KOPT-K1 (cell line): Measurements from ENCODE around the gene SPRING1.

Source experiments
- H3K27ac ChIP-seq: fragments of 200-600 bp; sonication (generic); 2 replicates; pipeline ENCODE4 v1.5.1; 2016; ENCODE audit warnings: antibody characterized with exemption, mild to moderate bottlenecking, low read depth, low read length; ENCODE audit not compliant: poor library complexity, severe bottlenecking
- H3K36me3 ChIP-seq: fragments of 200-600 bp; sonication (generic); 2 replicates; pipeline ENCODE4 v1.5.1; 2017; ENCODE audit warnings: antibody characterized with exemption, mild to moderate bottlenecking, low read length, moderate library complexity; ENCODE audit not compliant: insufficient read depth
- H3K9me3 ChIP-seq: fragments of 200-600 bp; sonication (generic); 2 replicates; pipeline ENCODE4 v1.5.1; 2017; ENCODE audit warnings: antibody characterized with exemption, low read length, mild to moderate bottlenecking; ENCODE audit not compliant: insufficient read depth, poor library complexity, severe bottlenecking

Gene SPRING1

DNA sequence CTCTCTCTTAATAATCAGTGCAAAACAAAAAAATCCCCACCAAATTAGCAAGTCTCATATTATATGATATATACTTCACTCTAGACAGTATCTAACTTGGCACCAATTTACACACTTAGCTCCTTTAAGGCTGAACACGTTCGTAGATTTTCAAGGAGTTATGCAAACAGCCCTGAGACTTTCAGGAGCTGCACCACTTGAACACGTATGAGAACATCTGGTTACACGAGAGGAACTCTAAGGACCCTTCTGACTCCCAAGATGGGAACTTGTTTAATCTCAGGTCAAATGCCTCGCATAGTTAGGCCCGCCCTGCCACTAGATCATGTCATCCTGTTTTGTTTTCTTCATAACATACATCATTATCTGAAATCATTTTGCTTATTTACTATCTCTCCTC is 10.0 kb downstream of the SPRING1 start:
- Histone ChIP-seq H3K9me3 (no peaks in the 10 kb centered on the region), H3K27ac (no peak overlapping the region), H3K36me3 (peaks cover 11% of the 10 kb centered on the region)

DNA sequence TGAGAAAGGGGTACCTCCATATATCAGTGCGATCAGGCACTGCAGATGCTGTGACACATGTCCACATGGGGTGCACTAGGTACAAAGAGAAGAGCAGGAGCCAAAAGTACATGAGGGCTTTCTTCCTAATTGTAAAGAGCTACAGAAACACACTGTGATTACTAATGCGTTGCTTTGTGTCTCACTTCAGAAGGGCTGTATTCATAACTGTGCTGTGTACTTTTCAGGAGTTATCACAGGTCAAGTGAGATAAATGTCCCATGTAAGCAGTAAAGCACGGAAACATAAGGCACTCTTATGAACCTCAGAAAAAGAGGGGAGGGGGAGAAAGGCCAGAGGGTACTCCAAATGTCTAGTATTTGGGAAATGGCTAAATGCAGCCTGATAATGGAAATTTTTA is 10.6 kb downstream of the SPRING1 start:
- H3K36me3 ChIP-seq, result peaks cover 11% of the 10 kb centered on the region
- no peak overlapping the region for H3K27ac ChIP-seq
- H3K9me3 ChIP-seq, result no peaks in the 10 kb centered on the region

DNA sequence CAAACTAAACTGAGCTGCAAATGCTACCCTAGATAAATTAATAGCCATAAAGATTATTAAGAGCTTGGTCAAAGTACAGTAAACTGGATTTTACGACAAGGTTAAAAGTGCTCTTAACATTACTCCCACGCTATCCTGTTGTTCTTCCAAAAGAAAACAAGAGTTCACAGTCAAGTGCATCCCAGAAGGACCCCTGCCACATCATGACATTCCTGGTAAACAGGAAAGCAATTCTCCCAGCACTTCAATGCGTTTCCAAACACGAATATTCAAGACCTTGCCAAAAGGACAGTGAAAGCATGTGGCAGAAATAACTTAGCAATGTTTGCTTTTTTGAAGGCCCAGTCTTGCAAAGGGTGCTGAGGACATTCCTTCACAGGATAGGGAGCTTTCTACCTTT is 11.2 kb downstream of the SPRING1 start:
- no peaks in the 10 kb centered on the region for H3K9me3 ChIP-seq
- H3K36me3 ChIP-seq, result peaks cover 14% of the 10 kb centered on the region
- no peak overlapping the region for H3K27ac ChIP-seq

DNA sequence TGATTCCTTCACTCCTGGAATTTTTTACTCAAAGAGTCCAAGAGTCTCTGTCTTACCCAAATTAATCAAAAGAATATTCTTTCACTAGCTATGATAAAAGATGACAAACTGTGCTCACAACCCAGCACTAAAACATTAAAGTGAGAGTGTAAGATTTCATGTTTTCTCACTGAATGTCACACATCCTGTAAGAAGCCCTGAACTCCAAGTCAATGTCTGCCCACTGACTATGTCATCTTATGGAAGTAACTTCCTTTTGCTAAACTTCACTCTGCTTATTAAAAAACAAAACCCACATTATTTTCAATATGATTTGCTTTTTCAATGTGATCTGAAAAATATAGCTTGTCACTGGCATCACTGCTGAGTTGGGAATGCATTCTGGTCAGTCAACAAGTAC is 15.6 kb downstream of the SPRING1 start:
- Histone ChIP-seq H3K9me3 (no peaks in the 10 kb centered on the region), H3K36me3 (peaks cover 49% of the 10 kb centered on the region), H3K27ac (no peak overlapping the region)

DNA sequence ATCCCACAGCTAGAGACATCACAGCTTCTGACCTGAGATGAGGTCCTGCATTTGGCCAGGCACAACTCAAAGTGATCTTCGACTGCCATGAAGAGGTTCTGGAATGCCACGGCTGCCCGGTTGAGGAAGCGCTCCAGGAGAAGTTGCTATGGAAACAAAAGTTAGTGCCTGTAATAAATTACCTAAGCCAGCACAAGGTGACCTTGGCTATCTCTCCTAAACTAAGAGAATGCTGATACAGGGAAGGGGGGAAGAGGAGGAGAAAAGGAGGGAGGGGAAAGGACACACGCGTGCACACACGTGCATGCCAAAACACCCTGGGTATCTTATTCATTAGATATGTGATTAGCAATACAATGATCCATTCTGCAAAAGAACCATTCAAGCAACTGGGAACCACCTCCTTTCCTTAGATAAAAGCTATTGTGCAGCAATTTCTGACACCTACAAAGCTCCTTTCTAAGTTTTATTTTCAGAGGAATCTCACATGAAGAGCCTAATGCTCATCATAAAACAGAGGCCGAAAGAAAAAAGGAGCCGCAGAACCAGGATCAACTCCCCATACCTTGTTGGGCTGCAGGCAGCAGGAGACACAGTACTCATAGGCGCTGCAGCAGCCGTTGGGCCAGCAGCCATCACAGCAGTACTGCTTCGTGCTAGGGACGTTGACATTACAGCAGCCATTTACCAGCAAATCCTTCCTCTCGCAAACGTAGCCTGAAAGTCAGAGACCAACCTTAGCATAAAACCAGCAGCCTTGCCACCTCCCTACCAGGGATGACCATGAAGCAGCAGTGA is 17.9 kb downstream of the SPRING1 start:
- Histone ChIP-seq H3K27ac (no peak overlapping the region), H3K9me3 (no peaks in the 10 kb centered on the region), H3K36me3 (peaks cover 72% of the 10 kb centered on the region)

DNA sequence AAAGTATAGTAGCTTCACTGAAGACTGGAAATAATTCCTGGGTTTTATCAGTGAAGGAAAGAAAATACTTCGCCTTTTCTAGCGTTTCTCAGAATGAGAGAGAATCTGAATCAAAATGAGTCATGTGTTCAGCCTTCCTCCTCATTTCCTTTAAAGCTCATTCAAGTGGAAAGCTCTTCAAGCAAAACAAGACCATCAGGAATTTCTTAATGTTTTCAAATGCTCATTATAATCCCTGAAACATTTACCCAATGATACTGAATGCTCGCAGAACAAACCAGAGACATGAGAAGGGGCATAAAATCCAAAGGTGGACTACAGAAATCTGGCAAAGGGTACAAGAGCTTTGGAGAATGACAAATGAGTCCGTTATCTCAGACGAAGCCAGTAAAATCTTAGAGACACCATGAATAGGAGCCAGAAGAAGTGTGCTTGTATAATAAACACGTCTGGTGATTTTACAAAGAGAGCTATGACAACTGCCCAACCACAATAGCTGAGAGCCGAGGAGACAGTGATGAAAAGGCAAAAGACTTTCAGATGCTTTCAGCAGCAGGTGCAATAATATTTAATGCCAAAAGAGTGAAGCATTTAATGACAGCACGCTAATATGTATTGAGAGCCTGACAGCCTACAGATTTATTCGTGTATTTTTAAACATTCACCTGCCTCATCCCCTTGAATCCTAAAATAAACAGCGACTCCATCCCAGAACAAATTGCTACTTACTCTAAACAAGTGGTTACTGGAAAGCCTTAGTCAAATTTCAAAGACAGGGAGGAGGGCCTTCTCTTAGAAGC is 19.0 kb downstream of the SPRING1 start:
- Histone ChIP-seq H3K36me3 (peaks cover 74% of the 10 kb centered on the region), H3K9me3 (no peaks in the 10 kb centered on the region), H3K27ac (no peak overlapping the region)

DNA sequence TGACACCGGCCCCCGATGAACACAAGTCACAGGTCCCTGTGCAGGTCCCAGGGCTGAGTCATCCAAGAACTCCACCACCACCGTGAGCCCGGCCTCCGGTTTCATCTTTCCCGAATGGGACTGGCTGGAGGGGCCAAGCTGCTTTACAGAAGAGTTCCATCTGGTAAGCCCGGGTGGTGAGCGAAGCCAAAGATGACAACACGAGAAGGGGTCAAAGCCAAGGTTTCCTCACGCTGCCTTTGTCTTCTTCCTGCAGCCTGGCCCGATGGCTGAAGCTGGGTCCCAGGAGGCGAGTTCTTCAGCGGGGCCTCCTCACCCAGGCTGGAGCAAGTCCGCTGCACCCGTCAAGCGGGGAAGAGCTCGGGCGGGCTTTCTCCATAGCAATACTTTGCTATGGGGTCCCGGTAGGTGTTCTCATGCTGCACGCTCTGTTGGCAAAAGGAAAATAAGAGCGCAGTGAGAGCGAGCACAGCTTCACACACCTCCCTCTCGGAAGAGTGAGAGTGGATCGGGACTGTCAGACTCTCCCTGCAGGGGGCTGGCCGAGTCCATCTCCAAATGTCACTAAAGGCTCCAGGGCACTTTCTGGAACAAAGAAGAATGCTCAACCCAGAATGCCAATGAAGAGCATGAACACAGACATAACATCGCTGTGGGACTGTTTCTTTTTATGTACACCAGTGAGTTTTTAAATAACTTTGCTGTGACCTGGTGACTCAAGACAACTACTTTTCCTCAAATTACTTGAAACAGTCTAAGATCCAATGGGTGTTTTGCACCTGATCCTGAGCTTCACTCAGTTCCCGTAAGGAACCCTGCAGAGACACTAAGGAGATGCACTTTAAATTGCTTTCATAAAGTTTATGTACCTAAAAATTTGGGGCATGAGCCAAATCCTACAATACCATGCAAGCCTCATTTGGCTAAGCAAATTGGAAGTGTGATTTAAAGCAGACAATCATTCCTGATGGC is 20.1 kb downstream of the SPRING1 start:
- H3K27ac ChIP-seq, result no peak overlapping the region

DNA sequence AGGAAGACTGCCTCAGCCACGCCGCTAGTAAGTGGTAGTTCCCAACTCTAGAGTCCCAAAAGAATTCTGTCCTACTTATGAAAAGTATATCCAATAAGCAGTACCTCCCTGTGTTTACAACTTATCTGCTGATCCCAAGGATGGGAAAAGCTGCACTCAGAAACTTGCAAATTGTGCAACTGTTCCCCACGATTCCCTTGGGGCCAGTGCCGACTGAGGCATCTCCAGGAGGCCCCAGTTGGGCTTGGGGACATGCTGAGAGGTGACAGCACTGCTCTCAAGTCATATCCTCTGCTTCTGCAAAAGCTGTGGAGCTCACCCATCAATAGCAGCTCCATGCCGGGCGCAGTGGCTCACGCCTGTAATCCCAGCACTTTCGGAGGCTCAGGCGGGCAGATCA is 23.7 kb downstream of the SPRING1 start:
- Histone ChIP-seq H3K36me3 (peaks cover 46% of the 10 kb centered on the region), H3K27ac (no peak overlapping the region), H3K9me3 (no peaks in the 10 kb centered on the region)

More for the DNA sequence above, 20.1 kb downstream of the SPRING1 start:
- Histone ChIP-seq H3K9me3 (no peaks in the 10 kb centered on the region), H3K36me3 (peaks cover 70% of the 10 kb centered on the region)

DNA sequence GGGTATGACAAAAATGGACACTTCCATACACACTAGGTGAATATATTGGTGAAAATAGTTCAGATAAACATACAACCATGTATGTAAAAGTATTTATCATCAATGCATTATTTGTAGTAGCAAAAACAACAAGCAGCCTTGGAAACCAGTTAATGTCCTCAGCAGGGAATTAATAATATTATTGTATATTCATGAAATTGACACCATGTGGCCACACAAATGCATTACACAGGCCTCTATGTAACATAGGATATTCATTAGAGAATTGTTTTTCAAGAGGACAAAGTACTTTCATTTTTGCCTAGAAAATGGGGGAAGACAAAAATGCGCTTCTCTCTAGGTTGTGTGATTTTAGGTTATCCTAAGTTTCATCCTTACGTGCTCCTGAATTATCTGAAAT is 24.3 kb downstream of the SPRING1 start:
- Histone ChIP-seq H3K9me3 (no peaks in the 10 kb centered on the region), H3K36me3 (peaks cover 46% of the 10 kb centered on the region), H3K27ac (no peak overlapping the region)

DNA sequence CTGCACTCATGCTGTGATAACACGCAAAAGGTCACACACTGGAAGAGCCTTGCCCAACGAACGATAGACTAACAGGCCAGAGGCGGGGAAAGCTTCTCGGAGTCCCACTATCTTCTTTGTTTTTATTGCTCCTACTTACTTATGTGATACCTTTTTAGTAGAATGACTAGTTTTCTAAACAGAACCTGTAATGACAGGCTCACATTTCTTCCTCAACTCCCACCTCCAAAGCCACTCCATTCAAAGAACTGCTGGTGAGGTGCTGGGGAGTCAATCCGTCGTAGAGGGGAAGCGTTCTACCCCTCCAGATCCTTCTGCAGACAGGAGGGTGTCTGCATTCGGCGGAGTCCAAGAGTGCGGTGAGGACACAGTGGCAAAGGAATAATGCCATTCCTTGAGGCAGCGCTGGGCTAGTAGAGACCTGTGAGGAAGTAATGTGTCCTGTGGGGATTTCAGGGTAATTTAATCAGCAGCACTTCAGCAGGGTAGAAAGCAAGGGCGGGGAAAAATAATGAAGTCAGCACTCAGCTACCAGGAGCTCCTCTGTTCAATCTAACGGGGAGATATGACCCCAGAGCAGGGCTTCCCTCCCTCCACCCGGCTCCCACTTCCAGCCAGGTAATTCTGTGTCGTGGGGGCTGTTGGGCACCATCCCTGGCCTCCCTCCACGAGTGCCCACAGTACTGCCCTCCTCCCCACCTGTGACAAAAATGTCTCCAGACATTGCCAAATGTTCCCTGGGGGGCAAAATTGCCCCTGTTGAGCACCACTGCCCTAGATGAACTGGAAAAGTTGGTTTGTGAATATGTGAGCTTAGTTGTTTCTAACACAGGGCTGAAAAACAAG is 25.2 kb downstream of the SPRING1 start:
- Histone ChIP-seq H3K9me3 (no peaks in the 10 kb centered on the region), H3K36me3 (peaks cover 38% of the 10 kb centered on the region), H3K27ac (no peak overlapping the region)

DNA sequence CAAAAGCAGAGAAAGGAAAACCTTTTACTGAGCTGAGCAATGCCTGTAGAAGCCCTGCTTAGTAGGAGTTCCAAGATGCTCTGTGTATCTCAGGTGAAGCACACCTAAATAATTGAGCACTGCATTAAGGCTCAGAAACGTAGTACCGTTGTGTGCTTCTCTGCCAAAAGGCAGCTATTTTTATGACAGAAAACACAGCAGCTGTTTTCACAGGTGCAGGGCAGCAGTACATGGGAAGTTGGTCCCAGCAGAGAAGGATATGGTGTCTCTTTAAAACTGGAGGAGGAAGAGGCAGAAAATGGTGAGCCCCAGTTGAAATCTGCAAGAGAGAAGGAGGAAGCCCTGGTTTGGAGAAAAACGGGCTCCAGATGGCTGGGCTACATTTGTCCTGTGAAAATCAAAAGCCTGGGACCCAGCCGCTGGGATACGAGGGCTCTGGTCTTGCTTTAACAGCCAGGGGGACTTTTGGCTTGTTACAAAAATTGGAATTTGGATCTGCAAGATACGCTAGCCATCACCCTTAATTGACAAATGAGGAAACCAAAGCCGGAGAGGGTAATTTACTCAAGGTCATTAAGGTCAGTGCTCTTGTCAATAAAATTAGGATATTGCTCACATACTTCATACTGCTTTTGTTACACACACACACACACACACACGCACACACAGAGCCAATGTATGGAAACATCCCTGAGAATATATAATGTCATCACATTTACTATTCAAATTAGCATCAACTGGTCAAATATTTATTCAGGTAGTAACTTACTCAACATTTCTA is 27.3 kb downstream of the SPRING1 start:
- H3K27ac ChIP-seq, result no peak overlapping the region
- H3K36me3 ChIP-seq, result peaks cover 17% of the 10 kb centered on the region
- no peaks in the 10 kb centered on the region for H3K9me3 ChIP-seq

DNA sequence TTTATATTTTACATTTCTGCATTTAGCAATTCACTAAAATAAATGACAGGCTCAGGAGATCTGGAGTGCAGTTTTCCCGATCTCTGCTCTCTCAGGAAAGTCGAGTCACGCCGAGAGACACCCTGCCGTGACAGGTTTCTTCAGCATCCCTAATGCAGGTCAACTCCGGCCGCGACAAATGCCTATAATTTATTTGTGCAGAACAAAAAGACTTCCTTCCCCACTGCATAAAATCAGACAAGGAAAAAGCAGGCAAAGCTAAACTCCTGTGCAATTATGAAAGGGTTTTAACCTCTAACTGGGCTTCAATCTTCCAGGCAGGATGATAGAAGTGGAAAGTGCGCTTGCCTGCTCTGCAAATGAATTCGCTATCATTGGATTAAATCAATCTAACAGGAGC is 28.1 kb downstream of the SPRING1 start:
- peaks cover 9% of the 10 kb centered on the region; the same call in 1 of the 2 replicates for H3K36me3 ChIP-seq
- no peaks in the 10 kb centered on the region for H3K9me3 ChIP-seq
- no peak overlapping the region for H3K27ac ChIP-seq

DNA sequence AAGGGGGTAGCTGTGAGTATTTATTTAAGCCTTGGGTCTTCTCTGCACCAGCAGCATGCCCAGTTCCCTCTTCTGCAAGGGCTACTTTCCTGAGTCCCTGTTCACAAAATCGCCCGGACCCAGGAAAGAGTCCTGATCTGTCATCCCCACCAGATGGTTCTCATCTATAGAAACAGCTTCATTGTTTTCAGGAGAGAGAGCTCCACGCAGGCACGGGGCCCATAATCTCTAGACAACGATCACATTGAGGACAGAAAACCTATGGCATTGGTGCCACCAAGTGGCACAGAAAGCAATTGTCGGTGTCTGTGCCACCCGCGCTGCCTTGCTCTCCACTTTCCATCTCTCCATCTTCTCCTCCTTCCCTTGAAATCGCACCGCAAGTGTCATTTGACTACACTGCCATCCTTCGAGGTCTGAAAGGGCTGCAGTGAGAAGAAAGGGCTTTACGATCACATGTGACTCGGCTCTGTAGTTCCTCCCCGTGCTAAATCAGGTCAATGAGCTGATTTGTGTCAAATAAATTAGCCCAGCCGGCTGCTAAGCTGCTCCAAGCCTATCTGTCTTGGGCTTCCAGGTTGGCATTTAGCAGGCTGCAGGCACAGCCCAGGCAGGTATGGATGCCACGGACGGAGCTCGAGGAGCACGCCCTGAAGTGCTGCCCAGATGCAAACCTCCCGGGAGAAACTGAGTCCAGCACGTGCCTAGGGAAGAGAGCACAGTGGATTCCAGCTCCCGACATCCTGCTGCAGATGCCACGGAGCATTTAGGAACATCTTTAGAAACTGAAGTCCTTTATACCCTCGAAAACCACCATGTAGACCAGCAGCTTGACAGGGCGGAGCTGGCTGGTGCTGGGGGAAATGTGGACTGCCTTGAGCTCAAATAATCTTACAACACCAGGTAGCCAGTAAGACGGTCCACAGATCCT is 28.8 kb downstream of the SPRING1 start:
- no peak overlapping the region for H3K27ac ChIP-seq
- no peaks in the 10 kb centered on the region for H3K9me3 ChIP-seq

More for the DNA sequence above, 28.8 kb downstream of the SPRING1 start:
- peaks cover 8% of the 10 kb centered on the region; the same call in 1 of the 2 replicates for H3K36me3 ChIP-seq
